Measurements from ENCODE around the gene OR10G3.
A peak's percentile ranks its signal among the peaks of the same experiment; 100 is the strongest.

The OR10G3 gene

GRCh38 chr14:21536418-21537089 is 43.3 kb downstream of the OR10G3 start:
- in situ Hi-C loops (cut with MboI; ENCODE audit: low pct_unique_long_range_greater_than_20kb, low sequenced_read_pairs): no loop called here
- no peak for DNase-seq

GRCh38 chr14:21535545-21536417 is 44.1 kb downstream of the OR10G3 start:
- DNase-seq: no peak
- in situ Hi-C loops (cut with MboI; ENCODE audit: low pct_unique_long_range_greater_than_20kb, low sequenced_read_pairs): no loop called here

- DNase-seq: peak; percentile 64
- in situ Hi-C loops (cut with MboI; ENCODE audit: low pct_unique_long_range_greater_than_20kb, low sequenced_read_pairs): no loop called here
These were observed 45.3 kb downstream of the OR10G3 start for GRCh38 chr14:21534576-21534975.

- in situ Hi-C loops (cut with MboI; ENCODE audit: low pct_unique_long_range_greater_than_20kb, low sequenced_read_pairs): no loop called here
- no peak for DNase-seq
These were observed 46.6 kb downstream of the OR10G3 start for GRCh38 chr14:21533294-21533693.

GRCh38 chr14:21529515-21529914 is 50.4 kb downstream of the OR10G3 start:
- in situ Hi-C loops (cut with MboI; ENCODE audit: low pct_unique_long_range_greater_than_20kb, low sequenced_read_pairs): no loop called here

GRCh38 chr14:21528381-21529348 is 51.2 kb downstream of the OR10G3 start:
- no peak for DNase-seq
- in situ Hi-C loops (cut with MboI; ENCODE audit: low pct_unique_long_range_greater_than_20kb, low sequenced_read_pairs): no loop called here

More at GRCh38 chr14:21529515-21529914, 50.4 kb downstream of the OR10G3 start:
- DNase-seq: no peak

- peak; percentile 40 for DNase-seq
These were observed 52.6 kb downstream of the OR10G3 start for GRCh38 chr14:21527318-21527679.

GRCh38 chr14:21526672-21527317 is 53.1 kb downstream of the OR10G3 start:
- in situ Hi-C loops (cut with MboI; ENCODE audit: low pct_unique_long_range_greater_than_20kb, low sequenced_read_pairs): no loop called here
- peak; percentile 39 for DNase-seq

More at GRCh38 chr14:21527318-21527679, 52.6 kb downstream of the OR10G3 start:
- in situ Hi-C loops (cut with MboI; ENCODE audit: low pct_unique_long_range_greater_than_20kb, low sequenced_read_pairs): no loop called here

GRCh38 chr14:21525962-21526671 is 53.8 kb downstream of the OR10G3 start, which contains the start of gene SALL2:
Gene SALL2, minus strand, starts transcription at chr14:21526346. Its CDS starts 219 bp downstream, at chr14:21526127.
- DNase-seq: no peak
- in situ Hi-C loops (cut with MboI; ENCODE audit: low pct_unique_long_range_greater_than_20kb, low sequenced_read_pairs): no loop called here

- in situ Hi-C loops (cut with MboI; ENCODE audit: low pct_unique_long_range_greater_than_20kb, low sequenced_read_pairs): no loop called here
- no peak for DNase-seq
These were observed 54.3 kb downstream of the OR10G3 start for GRCh38 chr14:21525571-21525961.

- DNase-seq: no peak
- in situ Hi-C loops (cut with MboI; ENCODE audit: low pct_unique_long_range_greater_than_20kb, low sequenced_read_pairs): no loop called here
These were observed 55.0 kb downstream of the OR10G3 start for GRCh38 chr14:21524575-21525490.

- DNase-seq: no peak
- in situ Hi-C loops (cut with MboI; ENCODE audit: low pct_unique_long_range_greater_than_20kb, low sequenced_read_pairs): no loop called here
These were observed 56.7 kb downstream of the OR10G3 start for GRCh38 chr14:21523203-21523602.

GRCh38 chr14:21521501-21521900 is 58.4 kb downstream of the OR10G3 start:
- DNase-seq: no peak

GRCh38 chr14:21520767-21521166 is 59.1 kb downstream of the OR10G3 start:
- in situ Hi-C loops (cut with MboI; ENCODE audit: low pct_unique_long_range_greater_than_20kb, low sequenced_read_pairs): no loop called here
- no peak for DNase-seq

More at GRCh38 chr14:21521501-21521900, 58.4 kb downstream of the OR10G3 start:
- in situ Hi-C loops (cut with MboI; ENCODE audit: low pct_unique_long_range_greater_than_20kb, low sequenced_read_pairs): no loop called here

- no peak for DNase-seq
- in situ Hi-C loops (cut with MboI; ENCODE audit: low pct_unique_long_range_greater_than_20kb, low sequenced_read_pairs): no loop called here
These were observed 61.2 kb downstream of the OR10G3 start for GRCh38 chr14:21518725-21519124.
